Activated CD4-positive, alpha-beta memory T cell treated with anti-CD3 and anti-CD28 coated beads, Interleukin-2, amount 10 ng/mL, durations not matched to agents 7 days and 5 days (primary cell): ENCODE data around the gene BBS9. TPM values are rescaled to one million over a fixed set of nuclear protein-coding genes. Genes with fewer than 3 reads are reported as not detected.
"Not testable (repeated sequence)": the region's sequence is repeated elsewhere in the genome, so short reads cannot be mapped to it uniquely, and the experiment has no call there.

ENCODE experiments used
- CTCF ChIA-PET: fragments of 350-600 bp; sonication (Branson Sonifier 250); formaldehyde crosslinking; loops from one replicate; lab custom pipeline; 2021; ENCODE audit warnings: antibody characterized with exemption, inconsistent platforms; lab: Charles Lee
- POLR2A ChIA-PET: fragments of 350-600 bp; sonication (Branson Sonifier 250); formaldehyde crosslinking; loops from one replicate; lab custom pipeline; 2021; ENCODE audit warnings: antibody characterized with exemption; lab: Charles Lee
- DNase-seq: peaks from one replicate; pipeline ENCODE4 v3.0.0-alpha.2; 2020
- H3K27ac Mint-ChIP-seq: one replicate; pipeline ENCODE4 v1.8.0; 2021; ENCODE audit warnings: mild to moderate bottlenecking, mixed read lengths
- H3K27me3 Mint-ChIP-seq: one replicate; pipeline ENCODE4 v1.8.0; 2021; ENCODE audit warnings: mixed read lengths
- H3K36me3 Mint-ChIP-seq: one replicate; pipeline ENCODE4 v1.8.0; 2021; ENCODE audit warnings: low read depth, mixed read lengths
- H3K4me1 Mint-ChIP-seq: one replicate; pipeline ENCODE4 v1.8.0; 2021; ENCODE audit warnings: mixed read lengths
- H3K4me3 Mint-ChIP-seq: one replicate; pipeline ENCODE4 v1.8.0; 2021; ENCODE audit warnings: mild to moderate bottlenecking, mixed read lengths
- H3K9me3 Mint-ChIP-seq: one replicate; pipeline ENCODE4 v1.8.0; 2021; ENCODE audit warnings: mixed read lengths
- total RNA-seq, 2 experiments: library from RNA; stranded (reverse); gene quantifications; one replicate each; pipeline ENCODE4 v1.2.3, GENCODE V29; 2021

The BBS9 gene
- 10 to 100 TPM; 13.7 to 14.0 TPM for total RNA-seq

DNA sequence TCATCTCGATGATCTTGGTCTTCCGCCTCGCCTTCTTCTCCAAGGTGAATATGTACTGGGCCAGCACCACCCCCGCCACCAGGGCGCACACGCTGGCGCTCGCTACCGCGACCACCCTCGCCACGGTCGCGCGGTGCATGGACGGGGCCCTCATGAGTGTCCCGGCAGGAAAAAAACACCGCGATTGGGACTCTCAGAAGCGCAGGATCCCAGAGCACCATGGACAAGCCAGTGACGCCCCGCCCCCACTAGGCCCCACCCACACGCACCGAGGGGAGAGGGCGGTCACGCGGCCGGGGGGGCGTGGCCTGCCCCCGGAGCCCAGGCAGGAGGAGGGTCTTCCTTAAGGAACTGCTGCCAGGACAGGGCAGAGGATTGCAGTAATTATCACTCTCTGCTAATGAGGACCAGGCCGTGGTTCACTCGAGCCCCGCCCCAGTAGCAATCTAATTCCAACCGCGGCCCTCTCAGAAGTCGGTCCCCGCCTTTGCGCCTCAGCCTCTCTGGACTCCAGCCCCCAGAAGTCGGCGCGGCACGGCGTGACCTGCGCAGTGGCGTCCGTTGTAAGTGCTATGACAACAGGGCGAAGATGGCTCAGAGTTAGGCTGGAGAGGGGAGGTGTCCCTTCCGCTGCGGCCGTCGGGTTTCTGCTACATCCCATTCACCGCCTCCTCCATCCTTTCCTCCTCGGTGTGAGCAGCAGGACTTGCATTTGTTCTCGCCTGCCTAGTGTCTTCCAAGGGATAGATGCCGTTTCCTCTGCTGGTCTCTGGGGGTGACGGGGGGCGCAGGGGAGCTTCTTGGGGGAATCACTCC is at the start of gene BBS9:
Gene BBS9 (plus strand): TSS at position 575 of the 816 bp plus-strand sequence. CDS start 16,689 bp downstream, outside the sequence.
- POLR2A ChIA-PET: interaction anchor here (1.1 kb wide), 1 partner anchor 89 kb away, joined by 5 read pairs; no protein-coding TSS in a partner anchor
- CTCF ChIA-PET: interaction anchor here (0.9 to 2.1 kb wide), 3 partner anchors 19 to 21 kb away, joined by 3 to 10 read pairs (median 9); partner anchors contain the start of gene RP9
- Mint-ChIP-seq H3K9me3 (peaks cover 2% of the 10 kb centered on the region), H3K36me3 (peaks cover 5% of the 10 kb centered on the region), H3K4me3 (peak within 1 kb of the TSS; percentile 90), H3K4me1 (peaks cover 21% of the 10 kb centered on the region), H3K27me3 (peaks cover 3% of the 10 kb centered on the region), H3K27ac (peak within 1 kb of the TSS; percentile 72)
- DNase-seq: peak; percentile 93

GRCh38 chr7:33079763-33080690 is 49.3 kb upstream of the BBS9 start:
- CTCF ChIA-PET: interaction anchor here (0.6 kb wide), 1 partner anchor 30 kb away, joined by 3 read pairs; no protein-coding TSS in a partner anchor
- no peak overlapping the region for H3K4me3 Mint-ChIP-seq

GRCh38 chr7:33087356-33087755 is 42.0 kb upstream of the BBS9 start:
- Mint-ChIP-seq H3K4me3 (no peak overlapping the region), H3K27me3 (peaks cover 4% of the 10 kb centered on the region), H3K27ac (no peak overlapping the region), H3K36me3 (no peaks in the 10 kb centered on the region), H3K4me1 (no peaks in the 10 kb centered on the region), H3K9me3 (no peaks in the 10 kb centered on the region)
- no peak for DNase-seq
- ChIA-PET CTCF (no interaction called here), POLR2A (no interaction called here)

More at GRCh38 chr7:33079763-33080690, 49.3 kb upstream of the BBS9 start:
- Mint-ChIP-seq H3K27ac (no peak overlapping the region), H3K27me3 (peaks cover 19% of the 10 kb centered on the region), H3K9me3 (no peaks in the 10 kb centered on the region), H3K36me3 (no peaks in the 10 kb centered on the region), H3K4me1 (peaks cover 14% of the 10 kb centered on the region)
- POLR2A ChIA-PET: no interaction called here
- no peak for DNase-seq

DNA sequence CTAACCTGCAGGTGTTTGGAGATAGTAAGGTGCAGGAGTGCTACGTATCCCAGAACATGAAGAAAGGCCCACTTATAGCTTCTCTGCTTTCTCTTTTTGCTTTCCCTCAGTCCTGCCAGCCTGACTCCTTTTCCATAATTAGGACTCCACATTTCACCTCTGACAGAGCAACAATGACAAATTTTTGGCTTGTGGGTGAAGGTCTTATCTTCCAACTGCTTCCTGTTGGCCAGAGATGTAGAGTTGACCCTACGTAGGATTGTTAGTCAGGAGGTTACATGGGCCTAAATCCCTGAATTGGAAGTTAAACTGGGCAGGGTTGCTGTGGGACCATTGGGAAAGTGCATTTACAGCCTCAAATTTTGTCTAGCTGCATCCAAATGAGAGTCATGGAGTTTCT is 41.5 kb upstream of the BBS9 start:
- peaks cover 3% of the 10 kb centered on the region for H3K36me3 Mint-ChIP-seq
- no peak overlapping the region for H3K27ac Mint-ChIP-seq
- ChIA-PET POLR2A (no interaction called here), CTCF (no interaction called here)
- no peak for DNase-seq
- peaks cover 1% of the 10 kb centered on the region for H3K4me1 Mint-ChIP-seq
- H3K9me3 Mint-ChIP-seq: no peaks in the 10 kb centered on the region
- H3K4me3 Mint-ChIP-seq: no peak overlapping the region
- peaks cover 2% of the 10 kb centered on the region for H3K27me3 Mint-ChIP-seq

DNA sequence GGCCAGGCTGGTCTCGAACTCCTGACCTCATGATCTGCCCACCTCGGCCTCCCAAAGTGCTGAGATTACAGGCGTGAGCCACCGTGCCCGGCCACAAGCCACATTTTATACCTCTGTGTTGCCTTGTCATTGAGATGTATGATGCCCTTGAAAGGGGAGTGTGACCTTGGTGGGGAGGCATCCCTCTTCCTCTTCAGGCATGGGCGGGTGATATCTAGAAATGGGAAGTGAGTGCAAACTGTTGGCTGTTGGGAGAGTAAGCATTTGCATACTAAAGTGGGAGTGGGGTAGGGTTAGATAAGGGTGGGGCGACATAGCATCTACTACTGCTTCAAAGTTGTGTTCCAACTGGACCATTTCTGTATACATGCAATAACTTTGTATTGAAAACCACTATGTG is 40.2 kb upstream of the BBS9 start:
- Mint-ChIP-seq H3K27me3 (no peaks in the 10 kb centered on the region), H3K9me3 (no peaks in the 10 kb centered on the region), H3K27ac (no peak overlapping the region), H3K36me3 (peaks cover 6% of the 10 kb centered on the region), H3K4me1 (peaks cover 2% of the 10 kb centered on the region), H3K4me3 (no peak overlapping the region)
- POLR2A ChIA-PET: no interaction called here
- DNase-seq: no peak
- CTCF ChIA-PET: no interaction called here

- Mint-ChIP-seq H3K9me3 (no peaks in the 10 kb centered on the region), H3K36me3 (peaks cover 16% of the 10 kb centered on the region), H3K4me1 (peaks cover 2% of the 10 kb centered on the region), H3K27me3 (no peaks in the 10 kb centered on the region), H3K4me3 (no peak overlapping the region), H3K27ac (no peak overlapping the region)
- no peak for DNase-seq
- ChIA-PET POLR2A (no interaction called here), CTCF (interaction anchor here (0.7 kb wide), 1 partner anchor 17 kb away, joined by 3 read pairs; no protein-coding TSS in a partner anchor)
Measured at GRCh38 chr7:33091111-33091531, 38.2 kb upstream of the BBS9 start.

DNA sequence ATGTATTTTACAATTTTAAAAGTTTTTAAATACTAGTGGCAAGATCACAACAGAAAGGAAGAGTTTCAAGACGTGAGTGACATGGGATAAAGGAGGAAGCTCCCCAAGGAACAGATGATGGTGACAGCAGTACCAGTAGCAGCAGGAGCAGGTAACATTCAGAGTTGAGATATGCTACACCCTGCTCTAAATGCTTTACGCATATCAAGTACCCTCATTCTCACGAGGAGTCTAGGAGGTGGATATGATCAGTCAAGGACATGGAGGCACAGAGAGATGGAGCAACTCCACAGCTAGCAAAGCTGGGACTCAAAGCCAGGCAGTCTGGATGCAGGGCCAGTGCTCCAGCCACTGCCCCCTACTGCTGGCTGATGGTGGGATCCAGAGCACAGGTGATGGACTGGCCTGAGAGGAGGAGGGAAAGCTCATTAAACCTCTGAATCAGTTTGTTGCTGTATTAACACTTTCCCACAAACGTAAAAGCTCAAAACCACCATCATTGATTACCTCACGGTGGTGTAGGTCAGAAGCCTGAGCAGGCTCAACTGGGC is 37.6 kb upstream of the BBS9 start:
- CTCF ChIA-PET: interaction anchor here (0.7 kb wide), 1 partner anchor 17 kb away, joined by 3 read pairs; no protein-coding TSS in a partner anchor
- Mint-ChIP-seq H3K4me3 (no peak overlapping the region), H3K27ac (no peak overlapping the region), H3K36me3 (peaks cover 21% of the 10 kb centered on the region), H3K27me3 (no peaks in the 10 kb centered on the region), H3K4me1 (peaks cover 2% of the 10 kb centered on the region), H3K9me3 (no peaks in the 10 kb centered on the region)
- POLR2A ChIA-PET: interaction anchor here (1.0 kb wide), 1 partner anchor 67 kb away, joined by 3 read pairs; no protein-coding TSS in a partner anchor
- DNase-seq: no peak

GRCh38 chr7:33093266-33093665 is 36.1 kb upstream of the BBS9 start:
- H3K9me3 Mint-ChIP-seq: no peaks in the 10 kb centered on the region
- POLR2A ChIA-PET: no interaction called here
- no peak overlapping the region for H3K27ac Mint-ChIP-seq
- peaks cover 29% of the 10 kb centered on the region for H3K36me3 Mint-ChIP-seq
- no peak overlapping the region for H3K4me3 Mint-ChIP-seq
- DNase-seq: no peak
- H3K27me3 Mint-ChIP-seq: no peaks in the 10 kb centered on the region
- CTCF ChIA-PET: no interaction called here
- peaks cover 2% of the 10 kb centered on the region for H3K4me1 Mint-ChIP-seq

DNA sequence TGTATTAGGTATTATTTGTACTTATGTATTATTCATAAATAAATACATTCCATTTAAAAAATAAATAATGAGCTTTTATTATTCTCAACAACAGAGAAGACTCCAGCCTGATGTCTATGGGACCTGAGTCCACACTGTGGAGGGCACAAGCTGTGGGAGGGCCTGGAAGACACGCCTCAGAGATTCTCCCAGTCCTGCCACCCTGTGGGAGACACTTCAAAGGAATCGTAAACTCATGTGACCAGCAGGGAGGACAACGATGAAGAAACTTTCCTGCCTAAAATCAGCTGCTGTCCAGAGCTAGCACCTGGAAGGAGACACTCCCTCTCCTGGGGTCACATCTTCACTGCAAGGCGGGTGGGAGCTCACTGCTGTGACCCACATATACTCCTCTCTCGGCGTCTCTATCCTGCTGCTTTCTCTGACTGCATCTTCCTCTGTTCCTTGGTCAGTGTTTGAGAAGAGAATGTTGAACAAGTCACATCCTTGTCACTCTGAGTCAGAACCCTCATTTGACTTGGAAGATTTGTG is 34.6 kb upstream of the BBS9 start:
- POLR2A ChIA-PET, H3K27ac Mint-ChIP-seq, H3K4me1 Mint-ChIP-seq, DNase-seq, CTCF ChIA-PET, H3K9me3 Mint-ChIP-seq, H3K4me3 Mint-ChIP-seq, H3K27me3 Mint-ChIP-seq: not testable (repeated sequence)
- peaks cover 39% of the 10 kb centered on the region for H3K36me3 Mint-ChIP-seq

- H3K36me3 Mint-ChIP-seq: peaks cover 54% of the 10 kb centered on the region
Measured at GRCh38 chr7:33099154-33099940, 30.0 kb upstream of the BBS9 start.

GRCh38 chr7:33100770-33101169 is 28.6 kb upstream of the BBS9 start:
- H3K4me3 Mint-ChIP-seq: no peak overlapping the region

More at GRCh38 chr7:33099154-33099940, 30.0 kb upstream of the BBS9 start:
- Mint-ChIP-seq H3K4me1 (peaks cover 3% of the 10 kb centered on the region), H3K27ac (no peak overlapping the region), H3K27me3 (no peaks in the 10 kb centered on the region), H3K4me3 (no peak overlapping the region), H3K9me3 (no peaks in the 10 kb centered on the region)
- ChIA-PET CTCF (interaction anchor here (1.3 to 1.4 kb wide), 2 partner anchors 9 to 11 kb away, joined by 3 to 5 read pairs; partner anchors contain the start of gene RP9), POLR2A (no interaction called here)
- DNase-seq: no peak

More at GRCh38 chr7:33100770-33101169, 28.6 kb upstream of the BBS9 start:
- H3K27me3 Mint-ChIP-seq: no peaks in the 10 kb centered on the region
- H3K9me3 Mint-ChIP-seq: no peaks in the 10 kb centered on the region
- no peak for DNase-seq
- no peak overlapping the region for H3K27ac Mint-ChIP-seq
- ChIA-PET POLR2A (no interaction called here), CTCF (no interaction called here)
- peaks cover 47% of the 10 kb centered on the region for H3K36me3 Mint-ChIP-seq
- H3K4me1 Mint-ChIP-seq: peaks cover 3% of the 10 kb centered on the region
